Measurements from ENCODE around the gene AUTS2. TPM values are rescaled to one million over a fixed set of nuclear protein-coding genes. Genes with fewer than 3 reads are reported as not detected.

AUTS2 gene
- total and polyA plus RNA-seq, 2 of the 8 experiments (the other 6 are each of a cell fraction or from before 2014, with no cell fraction given) = 25.9 to 101 TPM

DNA sequence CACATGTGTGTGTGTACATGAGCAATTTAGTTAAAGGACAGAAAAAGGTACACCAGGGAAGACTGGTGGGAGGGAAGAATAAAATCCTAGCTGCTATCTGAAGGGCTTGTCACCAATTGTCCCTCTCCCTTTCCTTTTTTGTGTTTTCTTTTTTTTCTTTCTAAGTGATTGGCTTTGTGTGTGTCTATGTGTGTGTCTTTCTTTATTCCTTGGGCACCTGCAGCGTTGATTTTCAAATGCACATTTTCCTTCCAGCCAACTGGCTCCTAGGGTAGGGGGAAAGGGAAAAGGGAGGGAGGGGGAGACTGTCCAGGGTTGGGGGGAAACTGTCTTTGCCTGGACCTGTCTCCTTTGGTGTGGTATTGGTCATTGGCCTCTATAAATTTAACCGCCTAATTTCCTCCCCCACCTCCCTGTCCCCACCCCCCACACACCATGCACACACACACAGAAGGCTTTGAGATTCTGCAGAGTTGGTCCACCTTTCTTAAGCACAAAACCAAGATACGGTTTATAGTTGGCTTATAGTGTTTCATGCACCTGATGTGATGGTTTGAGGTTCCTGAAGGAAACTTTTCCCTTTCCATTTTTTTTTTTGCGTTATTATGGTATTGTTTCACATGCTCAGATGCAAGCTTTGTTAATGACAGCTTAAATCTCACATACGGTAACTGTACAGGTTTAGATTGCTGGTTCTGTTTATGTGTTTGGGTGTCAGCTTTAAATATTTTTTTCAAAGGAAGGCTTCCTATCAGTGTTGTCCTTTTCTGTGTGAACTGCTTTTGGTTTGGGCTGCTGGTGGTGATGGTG, 2.6 kb downstream of the AUTS2 start:
- Histone ChIP-seq H3K36me3 (ENCODE audit: control insufficient read depth in 2 of 4, insufficient read depth in 4 of 4, low read length in 3 of 4) (no peaks in the 10 kb centered on the region; a peak in 1 of 8 replicates), H3K23ac (ENCODE audit: insufficient read length) (no peak overlapping the region), H3K4me1 (replicated peaks in 1 of 4; ENCODE audit: control insufficient read depth in 3 of 4, insufficient read depth in 4 of 4, low read length in 3 of 4) (peaks cover 0 to 6% (median 1%) of the 10 kb centered on the region in 4 experiments; a peak in 4 of 7 replicates), H3K4me2 (ENCODE audit: insufficient read depth in 1 of 2, low read depth in 2 of 2, low read length in 2 of 2) (peak overlapping the region; percentile 68 to 83), H4K5ac (ENCODE audit: insufficient read length, low read depth, low read length) (no peak overlapping the region), H2BK15ac (ENCODE audit: low read length) (no peak overlapping the region), H2BK12ac (ENCODE audit: low read depth, low read length) (no peak overlapping the region), H2BK120ac (replicated peaks; ENCODE audit: low read depth, low read length) (no peak overlapping the region), H3K9me3 (ENCODE audit: insufficient read depth in 2 of 2, low read depth in 1 of 2, low read length in 1 of 2) (no peaks in the 10 kb centered on the region), H3K79me2 (ENCODE audit: control insufficient read depth in 1 of 2, insufficient read depth in 2 of 2, low read length in 2 of 2) (peaks cover 0 to 7% of the 10 kb centered on the region in 2 experiments; a peak in 1 of 4 replicates), H3K4ac (replicated peaks; ENCODE audit: insufficient read length, low read depth, low read length) (no peak overlapping the region), H3K4me3 (ENCODE audit: extremely low read depth in 1 of 4, insufficient read depth in 2 of 4, low read depth in 3 of 4, low read length in 4 of 4) (peak overlapping the region in 2 of 4 experiments; percentile 47 to 75; a peak in 3 of 8 replicates), H2BK20ac (ENCODE audit: low read length) (no peak overlapping the region), H4K20me1 (replicated peaks in 1 of 2; ENCODE audit: control insufficient read depth in 1 of 2, insufficient read depth in 2 of 2, low read length in 2 of 2) (peaks cover 15 to 17% of the 10 kb centered on the region in 2 experiments), H4K91ac (replicated peaks; ENCODE audit: insufficient read length, low read length) (no peak overlapping the region), H3K56ac (replicated peaks; ENCODE audit: insufficient read length, low read depth, low read length) (no peak overlapping the region), H4K8ac (ENCODE audit: extremely low read depth, insufficient read depth, low read length) (no peak overlapping the region), H3K27ac (ENCODE audit: low read depth, low read length) (no peak overlapping the region), H2AK5ac (ENCODE audit: low read depth, low read length) (no peak overlapping the region), H3K27me3 (replicated peaks in 1 of 4; ENCODE audit: control insufficient read depth in 3 of 4, extremely low read depth in 1 of 4, insufficient read depth in 3 of 4, low read length in 3 of 4) (peaks cover 59 to 80% (median 73%) of the 10 kb centered on the region in 4 experiments), H2BK5ac (ENCODE audit: low read depth, low read length) (no peak overlapping the region), H3K14ac (ENCODE audit: insufficient read length) (no peak overlapping the region), H3K23me2 (ENCODE audit: low read depth, low read length) (peaks cover 20% of the 10 kb centered on the region; the same call in 1 of the 2 replicates), H3K79me1 (ENCODE audit: low read depth, low read length) (peaks cover 2% of the 10 kb centered on the region; the same call in 1 of the 2 replicates), H3K18ac (ENCODE audit: extremely low read depth, low read length) (no peak overlapping the region), H3K9ac (replicated peaks in 1 of 4; ENCODE audit: extremely low read depth in 1 of 4, low read depth in 3 of 4, low read length in 3 of 4) (no peak overlapping the region), H2AFZ (ENCODE audit: low read length) (no peak overlapping the region)
- WGBS, 2 experiments (ENCODE audit: extremely low coverage in 1 of 2, insufficient coverage in 1 of 2, insufficient read length in 1 of 2, insufficient replicate concordance in 2 of 2, low coverage in 1 of 2, low lambda C conversion rate in 2 of 2, missing lambda C conversion rate in 1 of 2) = 30% methylated on average over 5 of the region's 5 CpGs; no CpG with 5 or more reads in 1 of the 2 experiments
- ChIA-PET CTCF (ENCODE audit: partially characterized antibody) (no interaction called here), POLR2A (ENCODE audit: partially characterized antibody) (interaction anchor here (0.6 to 0.9 kb wide), 2 partner anchors 19 to 108 kb away, joined by 3 read pairs; no protein-coding TSS in a partner anchor)
- no peak for TF ChIP-seq BRCA1 (IDR thresholded peaks at IDR 0.05; ENCODE audit: low read depth, low read length)
- TF ChIP-seq, protein P1, sequence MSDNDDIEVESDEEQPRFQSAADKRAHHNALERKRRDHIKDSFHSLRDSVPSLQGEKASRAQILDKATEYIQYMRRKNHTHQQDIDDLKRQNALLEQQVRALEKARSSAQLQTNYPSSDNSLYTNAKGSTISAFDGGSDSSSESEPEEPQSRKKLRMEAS (IDR thresholded peaks at IDR 0.05) = no peak
- no peak for TF ChIP-seq CEBPB (IDR thresholded peaks at IDR 0.05; ENCODE audit: low read depth, low read length)
- TF ChIP-seq NANOG (IDR thresholded peaks at IDR 0.05; ENCODE audit: insufficient read depth, low read depth, low read length, poor library complexity, severe bottlenecking) = no peak
- no peak for TF ChIP-seq CHD1 (IDR thresholded peaks at IDR 0.05; ENCODE audit: low read depth, low read length)
- TF ChIP-seq, protein P2, sequence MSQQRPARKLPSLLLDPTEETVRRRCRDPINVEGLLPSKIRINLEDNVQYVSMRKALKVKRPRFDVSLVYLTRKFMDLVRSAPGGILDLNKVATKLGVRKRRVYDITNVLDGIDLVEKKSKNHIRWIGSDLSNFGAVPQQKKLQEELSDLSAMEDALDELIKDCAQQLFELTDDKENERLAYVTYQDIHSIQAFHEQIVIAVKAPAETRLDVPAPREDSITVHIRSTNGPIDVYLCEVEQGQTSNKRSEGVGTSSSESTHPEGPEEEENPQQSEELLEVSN (IDR thresholded peaks at IDR 0.05) = no peak
- no peak for TF ChIP-seq RNF2 (IDR thresholded peaks at IDR 0.05; ENCODE audit: borderline replicate concordance, low read depth, low read length, missing control alignments, poor library complexity, severe bottlenecking)
- TF ChIP-seq POLR2AphosphoS5 (IDR thresholded peaks at IDR 0.05; ENCODE audit: low read depth, low read length) = no peak
- no peak for TF ChIP-seq NRF1 (IDR thresholded peaks at IDR 0.05; ENCODE audit: low read depth, low read length)
- TF ChIP-seq CHD2 (IDR thresholded peaks at IDR 0.05; ENCODE audit: low read length) = no peak
- no peak for TF ChIP-seq TCF12 (IDR thresholded peaks at IDR 0.05; ENCODE audit: low read depth, low read length)
- FAIRE-seq (no peak), DNase-seq (ENCODE audit: low read depth in 1 of 2, low spot score in 2 of 2) (no peak)
